GM12878 (cell line): ENCODE results near the gene ANGPTL2. TPM values are rescaled to one million over a fixed set of nuclear protein-coding genes. Genes with fewer than 3 reads are reported as not detected.

Experiments
- ATAC-seq: fragments of 200-7000 bp; cut with Tn5 transposase; 3 replicates; pipeline ENCODE4 v1.9.1; 2020; ENCODE audit warnings: mild to moderate bottlenecking, moderate library complexity
- BruUV-seq: library from RNA; stranded (reverse); fragments of 400-500 nt; replicated peaks from 2 replicates; lab custom pipeline; 2021; lab: Mats Ljungman, UMichigan
- CTCF ChIA-PET: fragments of 300-600 bp; sonication (Branson Sonifier 250); formaldehyde crosslinking; extraction: SDS; loops from one replicate; lab custom pipeline; 2021; ENCODE audit warnings: inconsistent platforms; lab: Yijun Ruan, JAX
- POLR2A ChIA-PET: fragments of 350-600 bp; formaldehyde crosslinking; extraction: SDS; loops from one replicate; lab custom pipeline; 2021; ENCODE audit warnings: inconsistent platforms; lab: Charles Lee
- RAD21 ChIA-PET: fragments of 300-600 bp; sonication (Branson Sonifier 250); formaldehyde crosslinking; loops from one replicate; lab custom pipeline; 2023; ENCODE audit warnings: antibody characterized with exemption; ENCODE audit not compliant: unreplicated experiment; lab: Charles Lee
- SMC1A ChIA-PET: fragments of 300-600 bp; sonication (Branson Sonifier 250); formaldehyde crosslinking; loops from one replicate; lab custom pipeline; 2023; ENCODE audit not compliant: unreplicated experiment, uncharacterized antibody; lab: Charles Lee
- DNase-seq: peaks from one replicate; pipeline ENCODE4 v3.0.0-alpha.2; 2011; ENCODE audit warnings: low read depth, low spot score
- FAIRE-seq: peaks from 3 replicates; lab custom pipeline; 2011; peaks lifted over from hg19 to GRCh38; lab: Jason Lieb, UNC
- H2AFZ ChIP-seq: 2 replicates; pipeline ENCODE4 v1.6.0; 2011; ENCODE audit warnings: low read depth, low read length, control low read depth; ENCODE audit not compliant: control insufficient read depth
- H3K27ac ChIP-seq: 2 replicates; pipeline ENCODE4 v1.5.1; 2011; ENCODE audit warnings: control low read depth; ENCODE audit not compliant: control insufficient read depth, insufficient read depth
- H3K27me3 ChIP-seq, 2 experiments: replicated peaks in 1 of 2; 2 replicates each; pipeline versions ENCODE4 v1.6.0 to v1.6.1; 2011; ENCODE audit warnings: low read length in 1 of 2; ENCODE audit not compliant: control insufficient read depth in 2 of 2, insufficient read depth in 2 of 2
- H3K36me3 ChIP-seq, 2 experiments: 2 replicates each; pipeline ENCODE4 v1.5.1; 2011; ENCODE audit warnings: low read length in 1 of 2; ENCODE audit not compliant: control insufficient read depth in 2 of 2, insufficient read depth in 2 of 2
- H3K4me1 ChIP-seq: 2 replicates; pipeline ENCODE4 v1.6.1; 2011; ENCODE audit warnings: mild to moderate bottlenecking, low read length, moderate library complexity, mixed read lengths; ENCODE audit not compliant: control insufficient read depth, insufficient read depth
- H3K4me2 ChIP-seq: 2 replicates; pipeline ENCODE4 v1.6.0; 2011; ENCODE audit warnings: control low read depth; ENCODE audit not compliant: control insufficient read depth, insufficient read depth
- H3K4me3 ChIP-seq: fragments of 200-600 bp; sonication (generic); 2 replicates; pipeline ENCODE4 v1.5.1; 2016
- H3K79me2 ChIP-seq: 2 replicates; pipeline ENCODE4 v1.6.0; 2011; ENCODE audit warnings: low read length; ENCODE audit not compliant: control insufficient read depth, insufficient read depth
- H3K9ac ChIP-seq: 2 replicates; pipeline ENCODE4 v1.8.0; 2011; ENCODE audit warnings: low read length, control low read depth, mixed read lengths; ENCODE audit not compliant: control insufficient read depth, insufficient read depth
- H3K9me3 ChIP-seq: replicated peaks from 3 replicates; pipeline ENCODE4 v1.5.1; 2011; ENCODE audit warnings: mild to moderate bottlenecking, low read length; ENCODE audit not compliant: control insufficient read depth, insufficient read depth
- H4K20me1 ChIP-seq: 2 replicates; pipeline ENCODE4 v1.6.0; 2011; ENCODE audit not compliant: control insufficient read depth, insufficient read depth
- ATF3 ChIP-seq: IDR thresholded peaks from 2 replicates; pipeline ENCODE4 v1.6.1; 2011; ENCODE audit warnings: low read depth, mild to moderate bottlenecking, low read length, moderate library complexity, borderline replicate concordance; ENCODE audit errors: extremely low read depth
- CREB1 ChIP-seq: IDR thresholded peaks from 2 replicates; pipeline ENCODE4 v1.6.1; 2012; ENCODE audit warnings: low read depth, mild to moderate bottlenecking, inconsistent platforms
- CTCF ChIP-seq, 3 experiments: IDR thresholded peaks in 2 of 3; conservative IDR thresholded peaks in 1 of 3; 2 replicates each; pipeline ENCODE4 v1.5.1; 2011; ENCODE audit warnings: low read depth in 3 of 3, low read length in 3 of 3, mild to moderate bottlenecking in 3 of 3, control low read depth in 2 of 3, moderate library complexity in 2 of 3, inconsistent platforms in 1 of 3, mixed read lengths in 1 of 3; ENCODE audit not compliant: control insufficient read depth in 2 of 3, insufficient read depth in 1 of 3; ENCODE audit errors: extremely low read depth in 1 of 3
- EP300 ChIP-seq, 2 experiments: fragments of 150-350 bp in 1 of 2; IDR thresholded peaks; 2 replicates each; pipeline ENCODE4 v1.6.1; 2011 to 2012; ENCODE audit warnings: low read depth in 2 of 2, low read length in 2 of 2, borderline replicate concordance in 1 of 2, improper control_type of control experiment in 1 of 2, inconsistent platforms in 1 of 2; ENCODE audit not compliant: control insufficient read depth in 1 of 2
- EZH2 ChIP-seq: IDR thresholded peaks from 2 replicates; pipeline ENCODE4 v1.6.1; 2012; ENCODE audit warnings: low read depth, mild to moderate bottlenecking, control low read depth, inconsistent platforms, low read length, borderline replicate concordance; ENCODE audit not compliant: control insufficient read depth
- FOXM1 ChIP-seq: IDR thresholded peaks from 2 replicates; pipeline ENCODE4 v1.6.1; 2012; ENCODE audit warnings: low read depth, mild to moderate bottlenecking, inconsistent platforms, low read length, moderate library complexity
- GABPA ChIP-seq: IDR thresholded peaks from 2 replicates; pipeline ENCODE4 v1.6.1; 2014; ENCODE audit warnings: antibody characterized with exemption, low read depth, mild to moderate bottlenecking, inconsistent platforms
- NR2C1 ChIP-seq: fragments of 450-650 bp; IDR thresholded peaks from 2 replicates; pipeline ENCODE4 v1.6.1; 2017; ENCODE audit warnings: antibody characterized with exemption, mild to moderate bottlenecking, moderate library complexity
- NR2F1 ChIP-seq: fragments of 450-650 bp; conservative IDR thresholded peaks from 2 replicates; pipeline ENCODE4 v1.6.1; 2017; ENCODE audit warnings: mild to moderate bottlenecking
- PAX8 ChIP-seq: fragments of 450-650 bp; IDR thresholded peaks from 2 replicates; pipeline ENCODE4 v1.6.1; 2017; ENCODE audit warnings: mild to moderate bottlenecking, moderate library complexity
- RB1 ChIP-seq: fragments of 450-650 bp; formaldehyde crosslinking; IDR thresholded peaks from 2 replicates; pipeline ENCODE4 v1.6.1; 2017; ENCODE audit warnings: mild to moderate bottlenecking, borderline replicate concordance
- SKIL ChIP-seq: fragments of 450-650 bp; IDR thresholded peaks from 2 replicates; pipeline ENCODE4 v1.6.1; 2017; ENCODE audit warnings: mild to moderate bottlenecking, low read depth, inconsistent platforms; ENCODE audit not compliant: poor library complexity, severe bottlenecking
- SUPT20H ChIP-seq: IDR thresholded peaks from 2 replicates; pipeline ENCODE4 v1.6.1; 2011; ENCODE audit warnings: low read depth, mild to moderate bottlenecking, low read length, moderate library complexity, borderline replicate concordance; ENCODE audit not compliant: control insufficient read depth
- ZNF622 ChIP-seq: fragments of 450-650 bp; IDR thresholded peaks from 2 replicates; pipeline ENCODE4 v1.6.1; 2017; ENCODE audit warnings: mild to moderate bottlenecking, inconsistent platforms
- WGBS: methylation state at CpG from one replicate; pipeline ENCODE4 v1.1.6; 2016; ENCODE audit warnings: low lambda C conversion rate; ENCODE audit not compliant: insufficient replicate concordance, insufficient coverage; ENCODE audit errors: missing lambda C conversion rate; 5-methylcytosine and 5-hydroxymethylcytosine counted together
- in situ Hi-C: fragments of 300-500 bp; cut with MboI; formaldehyde crosslinking; loops from 9 replicates; pipeline ENCODE4 v1.14.3; 2018; ENCODE audit warnings: mixed read lengths
- intact Hi-C: fragments of 100-400 bp; cut with micrococcal nuclease; formaldehyde crosslinking; loops from one replicate; pipeline ENCODE4 v1.14.2; 2022; ENCODE audit not compliant: unreplicated experiment
- polyA plus RNA-seq, 11 experiments: library from polyadenylated mRNA; depleted of rRNA in 4 of 11; unstranded in 6 of 11; stranded (reverse) in 5 of 11; fragments of >200 nt; fragmentation: Nextera tagmentation in 4 of 11; fragmentation: Illumina TruSeq in 1 of 11; extraction: Ambion mirVana in 4 of 11; extraction: Trizol in 1 of 11; gene quantifications; 1 replicate in 1 of 11; 2 replicates in 10 of 11; pipeline versions ENCODE4 v1.2.1 to v1.2.3, GENCODE V29; 2011 to 2016; ENCODE audit warnings: inconsistent platforms in 2 of 11, missing spikeins in 2 of 11, low read depth in 1 of 11
- total RNA-seq, 4 experiments: library from RNA; depleted of rRNA in 3 of 4; stranded (reverse); fragments of >200 nt in 3 of 4; fragmentation: Illumina TruSeq in 1 of 4; extraction: Trizol in 1 of 4; gene quantifications; 2 replicates each; pipeline versions ENCODE4 v1.2.1 to v1.2.3, GENCODE V29; 2013 to 2021

Gene ANGPTL2
- total and polyA plus RNA-seq, 10 of the 15 experiments (the other 5 are each of a cell fraction or from before 2014, with no cell fraction given) = 0.13 to 2.6 (median 0.82) TPM; not detected in 1

GRCh38 chr9:127102788-127103187 is 19.6 kb downstream of the ANGPTL2 start:
- H3K36me3 ChIP-seq = no peaks in the 10 kb centered on the region; a peak in 1 of 4 replicates
- no peaks in the 10 kb centered on the region for H3K27me3 ChIP-seq
- no TSS peak for BruUV-seq
- in situ Hi-C loops = no loop called here
- H4K20me1 ChIP-seq = no peaks in the 10 kb centered on the region
- no peaks in the 10 kb centered on the region for H3K9me3 ChIP-seq
- ChIA-PET CTCF (interaction anchor here (1.1 to 1.5 kb wide), 3 partner anchors 14 to 19 kb away, joined by 4 to 5 read pairs (median 4); no protein-coding TSS in a partner anchor), SMC1A (interaction anchor here (0.9 to 1.6 kb wide), 7 partner anchors 10 to 138 kb away, joined by 3 to 4 read pairs (median 3); no protein-coding TSS in a partner anchor), RAD21 (no interaction called here)
- FAIRE-seq (no peak), DNase-seq (no peak)
- intact Hi-C loops = no loop called here
- no peak overlapping the region for H3K9ac ChIP-seq
- no peak overlapping the region for H3K27ac ChIP-seq
- no peaks in the 10 kb centered on the region for H3K79me2 ChIP-seq
- no peak overlapping the region for H3K4me3 ChIP-seq
- WGBS = 28% methylated on average over 2 of the region's 2 CpGs
- H3K4me1 ChIP-seq = no peaks in the 10 kb centered on the region
- TF ChIP-seq PAX8 (no peak), GABPA (no peak), NR2C1 (no peak), CTCF (IDR thresholded peaks at IDR 0.05 in 2 of 3, conservative IDR thresholded peaks at IDR 0.05 in 1 of 3; ENCODE audit: control insufficient read depth in 2 of 3, extremely low read depth in 1 of 3, insufficient read depth in 1 of 3, low read depth in 3 of 3, low read length in 3 of 3) (no peak), ZNF622 (no peak), SKIL (no peak), NR2F1 (no peak), EZH2 (no peak), EP300 (IDR thresholded peaks at IDR 0.05; ENCODE audit: borderline replicate concordance in 1 of 2, control insufficient read depth in 1 of 2, low read depth in 2 of 2, low read length in 2 of 2) (no peak), FOXM1 (no peak), SUPT20H (no peak), CREB1 (no peak), RB1 (no peak), ATF3 (no peak)
- TF ChIP-seq, all 136 proteins: peak for 0
- Histone ChIP-seq H3K4me2 (no peak overlapping the region), H2AFZ (no peak overlapping the region)
- POLR2A ChIA-PET = interaction anchor here (1.1 kb wide), 1 partner anchor 14 kb away, joined by 3 read pairs; no protein-coding TSS in a partner anchor
- no peak for ATAC-seq
